ENCODE measurements around the gene TBC1D22B.
A peak's percentile ranks its signal among the peaks of the same experiment; 100 is the strongest.

The TBC1D22B gene, protein sequence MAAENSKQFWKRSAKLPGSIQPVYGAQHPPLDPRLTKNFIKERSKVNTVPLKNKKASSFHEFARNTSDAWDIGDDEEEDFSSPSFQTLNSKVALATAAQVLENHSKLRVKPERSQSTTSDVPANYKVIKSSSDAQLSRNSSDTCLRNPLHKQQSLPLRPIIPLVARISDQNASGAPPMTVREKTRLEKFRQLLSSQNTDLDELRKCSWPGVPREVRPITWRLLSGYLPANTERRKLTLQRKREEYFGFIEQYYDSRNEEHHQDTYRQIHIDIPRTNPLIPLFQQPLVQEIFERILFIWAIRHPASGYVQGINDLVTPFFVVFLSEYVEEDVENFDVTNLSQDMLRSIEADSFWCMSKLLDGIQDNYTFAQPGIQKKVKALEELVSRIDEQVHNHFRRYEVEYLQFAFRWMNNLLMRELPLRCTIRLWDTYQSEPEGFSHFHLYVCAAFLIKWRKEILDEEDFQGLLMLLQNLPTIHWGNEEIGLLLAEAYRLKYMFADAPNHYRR

DNA sequence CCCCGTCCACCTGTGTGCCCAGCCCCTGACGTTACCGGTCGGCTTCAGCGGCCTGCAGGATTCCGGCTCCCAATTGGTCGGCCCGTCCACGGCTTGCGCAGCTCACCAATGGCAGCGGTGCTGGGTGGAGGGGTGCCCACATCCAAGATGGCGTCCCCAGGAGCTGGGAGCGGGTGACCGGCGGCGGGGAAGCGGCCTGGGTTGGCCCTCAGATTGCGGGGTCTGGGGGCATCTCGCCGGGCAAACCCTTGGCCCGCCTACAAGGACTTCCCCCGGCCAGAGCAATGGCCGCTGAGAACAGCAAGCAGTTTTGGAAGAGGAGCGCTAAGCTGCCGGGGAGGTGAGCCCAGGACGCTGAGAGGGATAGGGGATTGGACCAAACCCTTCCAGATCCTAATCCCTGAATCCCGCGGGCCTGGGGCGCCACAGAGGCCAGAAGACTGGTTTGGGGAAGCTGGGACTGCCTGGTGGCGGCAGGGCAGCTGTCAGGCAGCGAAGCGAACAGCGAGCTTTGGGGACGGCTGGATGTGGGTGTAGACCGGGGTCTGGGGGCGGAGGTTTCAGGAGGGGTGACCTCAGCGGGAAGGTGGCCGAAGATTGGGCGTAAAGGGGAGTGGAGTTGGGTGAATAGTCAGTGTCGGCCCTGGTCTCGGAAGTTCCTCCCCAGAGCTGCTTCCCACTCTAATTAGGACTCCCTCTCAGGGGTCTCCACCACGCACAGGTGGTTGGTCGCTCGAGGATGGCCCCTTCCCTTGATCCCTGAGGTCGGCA lies at the start of gene TBC1D22B, which contains the start of gene TMEM217:
Gene TBC1D22B (plus strand): TSS at position 139 of the 771 bp plus-strand sequence. CDS start 146 bp downstream, at position 285.
Gene TMEM217 (minus strand): TSS at position 511 of the 771 bp plus-strand sequence. CDS start 39,114 bp downstream, outside the sequence.
- peak within 1 kb of the TSS; percentile 98 for H3K4me3 ChIP-seq (ENCODE audit: low read depth, low read length)
- DNase-seq (ENCODE audit: low read depth) = peak; percentile 81

DNA sequence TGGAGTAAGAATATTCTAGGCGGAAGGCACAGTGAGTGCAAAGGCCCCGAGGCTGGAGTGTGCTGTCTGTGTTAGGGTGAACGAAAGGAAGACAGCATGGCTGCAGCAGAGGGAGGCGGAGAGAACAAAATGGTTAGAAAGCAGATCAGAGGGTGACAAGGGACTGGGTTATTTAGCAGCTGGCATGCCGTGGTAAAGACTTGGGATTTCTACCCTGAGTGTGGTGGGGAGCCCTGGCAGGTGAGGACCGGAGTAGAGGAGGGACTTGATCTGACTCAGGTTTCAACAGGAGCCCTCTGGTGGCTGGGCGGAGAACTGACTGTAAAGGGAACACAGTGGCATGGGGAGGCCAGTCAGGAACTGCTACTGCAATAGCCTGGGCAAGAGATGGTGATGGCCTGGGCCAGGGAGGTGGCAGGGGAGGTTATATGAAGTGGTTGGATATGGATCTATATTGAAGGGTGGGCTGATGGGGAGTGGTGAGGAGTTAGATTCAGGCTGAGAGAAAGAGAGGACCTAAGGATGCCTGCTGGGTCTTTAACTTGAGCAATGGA lies 49.6 kb upstream of the TBC1D22B start:
- H3K4me3 ChIP-seq (ENCODE audit: low read depth, low read length) = no peak overlapping the region
- DNase-seq (ENCODE audit: low read depth) = no peak

- DNase-seq (ENCODE audit: low read depth) = no peak
- no peak overlapping the region for H3K4me3 ChIP-seq (ENCODE audit: low read depth, low read length)
Observed at GRCh38 chr6:37208793-37209192, 48.8 kb upstream of the TBC1D22B start.

DNA sequence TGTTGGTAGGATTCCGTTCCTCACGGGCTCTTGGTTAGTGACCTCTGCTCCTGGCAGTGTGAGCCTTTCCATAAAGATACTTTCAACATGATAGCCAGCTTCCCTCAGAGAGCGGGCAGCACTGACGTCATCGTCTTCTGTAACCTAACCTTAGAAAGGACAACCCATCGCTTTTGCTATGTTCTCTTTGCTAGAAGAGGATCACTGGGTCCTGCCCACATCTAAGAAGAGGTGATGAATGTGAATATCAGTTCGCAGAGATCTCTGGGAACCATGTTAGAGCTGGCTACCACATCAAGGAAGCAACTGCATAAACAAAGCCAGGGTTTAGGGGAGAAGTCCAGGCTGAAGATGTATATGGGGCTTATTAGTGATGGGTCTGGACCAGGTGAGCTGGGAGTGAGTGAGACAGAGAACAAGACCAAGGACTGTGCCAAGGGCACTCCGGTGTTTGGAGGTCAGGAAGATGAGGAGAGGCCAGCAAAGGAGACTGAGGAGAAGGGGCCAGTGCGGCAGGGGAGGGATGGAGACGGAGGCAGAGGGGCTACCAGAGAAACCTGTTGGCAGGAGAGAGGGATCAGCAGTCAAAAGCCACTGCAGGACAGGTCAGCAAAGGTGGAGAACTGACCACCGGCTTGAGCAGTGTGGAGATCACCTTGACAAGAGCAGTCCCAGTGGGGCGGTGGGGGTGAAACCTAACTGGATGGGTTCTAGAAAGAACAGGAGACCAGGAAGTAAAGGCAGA lies 47.9 kb upstream of the TBC1D22B start:
- H3K4me3 ChIP-seq (ENCODE audit: low read depth, low read length) = no peak overlapping the region
- DNase-seq (ENCODE audit: low read depth) = no peak

- H3K4me3 ChIP-seq (ENCODE audit: low read depth, low read length) = no peak overlapping the region
- peak; percentile 45 for DNase-seq (ENCODE audit: low read depth)
Observed at GRCh38 chr6:37210313-37210968, 47.1 kb upstream of the TBC1D22B start.

DNA sequence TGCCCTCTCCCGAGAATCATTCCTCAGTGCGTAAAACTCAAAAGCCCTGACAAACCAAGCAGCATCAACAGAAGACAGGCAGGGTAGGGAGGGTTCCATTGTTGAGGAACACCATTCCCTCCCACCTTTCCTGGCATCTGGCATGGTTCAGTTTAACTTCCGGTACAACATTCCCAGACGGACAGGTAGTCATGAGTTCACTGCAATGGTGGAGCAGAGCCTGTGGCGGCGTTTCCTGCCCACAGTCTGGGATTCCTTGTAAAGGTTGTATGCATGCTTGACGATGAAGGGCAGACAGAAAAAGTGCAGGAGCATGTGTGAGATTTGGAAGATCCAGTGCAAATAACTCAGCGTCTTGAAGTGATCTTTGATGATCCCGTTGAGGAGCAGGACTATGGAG lies 45.3 kb upstream of the TBC1D22B start:
- H3K4me3 ChIP-seq (ENCODE audit: low read depth, low read length) = no peak overlapping the region
- DNase-seq (ENCODE audit: low read depth) = no peak

GRCh38 chr6:37218061-37218460 lies 39.5 kb upstream of the TBC1D22B start:
- no peak overlapping the region for H3K4me3 ChIP-seq (ENCODE audit: low read depth, low read length)
- no peak for DNase-seq (ENCODE audit: low read depth)

GRCh38 chr6:37218511-37218910 lies 39.1 kb upstream of the TBC1D22B start:
- H3K4me3 ChIP-seq (ENCODE audit: low read depth, low read length) = no peak overlapping the region
- DNase-seq (ENCODE audit: low read depth) = no peak

DNA sequence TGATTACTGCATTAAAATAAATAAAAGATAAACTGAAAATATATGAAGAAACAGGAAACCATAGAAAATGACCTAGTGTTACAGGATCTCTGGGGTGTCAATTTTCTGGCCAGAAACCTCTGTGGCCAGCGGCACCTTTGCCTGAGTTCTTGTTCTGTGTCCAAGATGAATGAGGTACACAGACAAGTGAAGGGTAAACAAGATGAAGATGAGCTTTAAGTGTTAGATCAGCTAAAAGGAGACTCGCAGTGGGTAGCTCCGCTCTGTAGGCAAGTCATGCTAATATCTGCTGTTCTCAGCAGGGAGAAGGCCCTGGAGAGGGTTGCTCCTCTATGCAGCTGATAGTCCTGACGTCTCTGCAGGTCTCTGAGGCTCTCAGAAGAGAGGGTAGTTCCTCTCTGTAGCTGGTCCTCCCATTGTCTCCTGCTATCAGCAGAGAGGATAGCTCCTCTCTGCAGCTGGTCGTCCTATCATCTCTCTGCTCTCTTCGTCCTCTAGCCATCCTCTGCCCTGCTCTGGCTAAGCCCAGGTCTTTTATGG lies 35.9 kb upstream of the TBC1D22B start:
- DNase-seq (ENCODE audit: low read depth) = no peak

GRCh38 chr6:37222125-37222967 lies 35.2 kb upstream of the TBC1D22B start:
- peak; percentile 72 for DNase-seq (ENCODE audit: low read depth)
- H3K4me3 ChIP-seq (ENCODE audit: low read depth, low read length) = peak overlapping the region; percentile 58

More for the DNA sequence above, 35.9 kb upstream of the TBC1D22B start:
- peak overlapping the region; percentile 58 for H3K4me3 ChIP-seq (ENCODE audit: low read depth, low read length)

DNA sequence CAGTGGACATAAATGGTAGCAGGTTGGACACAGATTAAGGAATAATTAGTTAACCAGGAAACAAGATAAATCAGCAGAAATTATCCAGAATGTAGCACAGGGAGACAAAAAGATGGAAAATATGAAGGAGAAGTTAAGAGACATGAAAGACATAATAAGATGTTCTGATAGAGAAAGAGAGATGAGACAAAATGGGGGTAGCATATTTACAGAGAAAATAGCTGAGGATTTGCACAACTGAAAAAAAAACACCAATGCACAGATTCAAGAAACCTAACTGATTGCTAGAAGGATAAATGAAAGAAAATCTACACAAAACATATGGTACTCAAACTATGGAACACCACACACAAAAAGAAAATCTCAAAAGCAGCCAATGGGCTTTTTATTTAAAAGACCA lies 34.6 kb upstream of the TBC1D22B start:
- H3K4me3 ChIP-seq (ENCODE audit: low read depth, low read length) = peak overlapping the region; percentile 58
- no peak for DNase-seq (ENCODE audit: low read depth)

DNA sequence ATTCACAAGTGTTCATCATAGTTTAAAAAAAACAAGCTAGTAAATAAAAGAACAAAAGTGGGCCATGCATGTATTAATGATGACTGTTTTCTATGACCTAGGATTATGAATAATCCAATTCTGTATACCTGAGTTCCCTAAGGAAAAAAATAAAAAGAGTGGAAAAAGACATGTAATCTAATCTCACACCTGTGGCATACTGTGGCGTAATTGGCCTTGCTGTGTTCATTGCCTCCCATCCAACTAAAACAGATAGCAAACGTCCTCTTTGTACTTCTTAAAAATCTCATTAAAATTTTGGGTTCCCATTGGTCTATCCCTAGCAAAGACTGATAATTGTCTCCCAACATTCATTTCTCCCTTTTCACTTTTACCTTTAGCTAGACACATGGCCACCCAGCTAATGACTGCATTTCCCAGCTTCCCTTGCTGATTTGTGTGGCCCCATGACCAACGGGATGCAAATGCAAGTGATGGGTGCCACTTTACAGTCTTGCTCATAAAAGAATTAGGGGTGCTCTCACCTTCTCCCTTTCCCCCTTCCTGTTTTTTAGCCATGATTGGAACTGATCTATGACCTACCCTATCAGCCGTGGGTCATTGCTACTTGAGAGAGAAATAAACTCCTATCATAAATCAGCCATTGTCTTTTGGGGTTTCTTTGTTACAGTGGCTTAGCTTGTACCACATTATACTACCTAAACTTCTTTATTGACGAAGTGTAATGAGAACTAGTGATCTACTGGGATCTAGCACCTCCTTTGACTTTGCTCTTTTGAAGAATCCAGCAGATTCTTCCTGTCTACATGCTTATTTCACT lies 32.0 kb upstream of the TBC1D22B start:
- no peak overlapping the region for H3K4me3 ChIP-seq (ENCODE audit: low read depth, low read length)
- no peak for DNase-seq (ENCODE audit: low read depth)

DNA sequence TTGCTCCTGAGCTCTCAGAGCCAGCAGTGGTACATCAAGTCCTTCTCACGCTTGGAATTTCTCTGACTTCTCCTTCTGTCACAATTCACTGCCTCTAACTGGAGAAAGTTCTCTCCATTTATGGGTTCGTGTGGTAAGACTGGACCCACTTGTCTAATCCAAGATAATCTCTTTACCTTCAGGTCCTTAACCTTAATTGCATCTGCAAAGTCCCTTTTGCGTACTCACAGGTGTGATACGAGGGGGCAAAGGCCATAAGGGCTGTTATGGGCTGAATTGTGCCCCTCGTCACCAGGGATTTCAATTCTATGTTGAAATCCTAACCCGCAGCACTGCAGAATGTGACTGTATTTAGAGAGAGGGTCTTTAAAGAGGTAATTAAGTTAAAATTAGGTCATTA lies 27.5 kb upstream of the TBC1D22B start:
- DNase-seq (ENCODE audit: low read depth) = no peak
- no peak overlapping the region for H3K4me3 ChIP-seq (ENCODE audit: low read depth, low read length)

- no peak overlapping the region for H3K4me3 ChIP-seq (ENCODE audit: low read depth, low read length)
- DNase-seq (ENCODE audit: low read depth) = no peak
Observed at GRCh38 chr6:37232430-37233017, 25.0 kb upstream of the TBC1D22B start.

GRCh38 chr6:37233541-37233940 lies 24.0 kb upstream of the TBC1D22B start:
- no peak for DNase-seq (ENCODE audit: low read depth)
- no peak overlapping the region for H3K4me3 ChIP-seq (ENCODE audit: low read depth, low read length)

DNA sequence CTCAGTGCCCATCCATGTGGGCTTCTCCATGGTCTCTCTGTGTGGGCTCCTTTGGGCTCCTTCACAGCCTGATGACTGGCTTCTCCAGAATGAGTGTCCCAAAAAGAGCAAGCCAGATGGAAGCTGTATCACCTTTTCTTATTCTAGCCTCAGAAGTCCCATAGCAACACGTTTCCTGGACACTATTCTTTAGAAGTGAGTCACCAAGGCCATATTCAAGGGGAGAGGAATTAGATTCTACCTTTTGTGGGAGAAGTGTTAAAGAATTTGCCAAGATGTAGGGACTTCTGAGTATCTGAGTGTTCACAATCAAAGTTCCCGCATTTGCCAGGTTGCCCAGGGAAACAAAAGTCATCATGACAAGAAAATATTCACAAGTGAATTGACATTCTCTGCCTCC lies 20.7 kb upstream of the TBC1D22B start:
- no peak for DNase-seq (ENCODE audit: low read depth)
- H3K4me3 ChIP-seq (ENCODE audit: low read depth, low read length) = no peak overlapping the region

DNA sequence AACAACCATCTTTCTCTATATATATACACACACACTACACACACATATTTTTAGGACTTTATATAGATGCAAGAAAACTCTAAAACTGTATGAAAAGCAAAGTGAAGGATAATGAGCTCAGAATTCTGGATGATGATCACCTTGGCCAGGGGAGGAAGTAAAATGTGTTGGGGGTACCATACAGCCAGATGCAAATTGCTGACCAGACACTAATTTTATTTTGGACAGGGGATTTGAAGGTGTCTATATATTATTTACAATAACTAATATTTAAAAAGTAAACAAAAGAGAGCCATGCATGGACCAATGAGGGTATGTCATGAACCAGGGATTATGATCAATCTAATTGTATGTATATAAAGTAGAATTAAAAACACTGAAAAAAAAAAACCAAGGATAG lies 19.8 kb upstream of the TBC1D22B start:
- DNase-seq (ENCODE audit: low read depth) = no peak
- no peak overlapping the region for H3K4me3 ChIP-seq (ENCODE audit: low read depth, low read length)

Measured in skeletal muscle cell (primary cell).